GM13976 (cell line): ENCODE data around the gene NLRC3.
A peak's percentile ranks its signal among the peaks of the same experiment; 100 is the strongest.

Source experiments
- DNase-seq: peaks from one replicate; pipeline ENCODE4 v3.0.0; 2012; ENCODE audit warnings: low spot score
- CTCF ChIP-seq: IDR thresholded peaks from 2 replicates; pipeline ENCODE4 v1.5.1; 2012; ENCODE audit warnings: borderline replicate concordance, mild to moderate bottlenecking; ENCODE audit not compliant: insufficient read depth; ENCODE audit errors: extremely low read depth, missing control alignments, control extremely low read depth
- in situ Hi-C: fragments of 300-500 bp; cut with MboI; formaldehyde crosslinking; loops from one replicate; pipeline ENCODE4 v1.12.0; 2022; ENCODE audit warnings: low sequenced_read_pairs, mixed read lengths, inconsistent platforms; ENCODE audit not compliant: unreplicated experiment

The NLRC3 gene

GRCh38 chr16:3577302-3577752, at the start of gene NLRC3:
Gene NLRC3 (minus strand): TSS chr16:3577403. CDS start chr16:3565036, 12,367 bp downstream.
- TF ChIP-seq CTCF = no peak
- in situ Hi-C loops = no loop called here
- DNase-seq = peak; percentile 76

- DNase-seq = no peak
- TF ChIP-seq CTCF = no peak
- in situ Hi-C loops = no loop called here
These were observed 48.9 kb upstream of the NLRC3 start for GRCh38 chr16:3625911-3626732.

- in situ Hi-C loops = no loop called here
- DNase-seq = no peak
- TF ChIP-seq CTCF = no peak
These were observed 48.1 kb upstream of the NLRC3 start for GRCh38 chr16:3625331-3625730.

GRCh38 chr16:3623642-3624041, 46.4 kb upstream of the NLRC3 start:
- DNase-seq = no peak
- TF ChIP-seq CTCF = no peak
- in situ Hi-C loops = no loop called here

GRCh38 chr16:3618769-3619141, 41.6 kb upstream of the NLRC3 start:
- in situ Hi-C loops = no loop called here
- no peak for TF ChIP-seq CTCF
- DNase-seq = no peak

GRCh38 chr16:3612510-3613466, 35.6 kb upstream of the NLRC3 start:
- in situ Hi-C loops = no loop called here
- no peak for DNase-seq

More at GRCh38 chr16:3612510-3613466, 35.6 kb upstream of the NLRC3 start:
- no peak for TF ChIP-seq CTCF
